Pancreas (tissue), 10 donors: ENCODE data around the gene SMIM35. TPM values are rescaled to one million over a fixed set of nuclear protein-coding genes. Genes with fewer than 3 reads are reported as not detected.

Experiments
- ATAC-seq, 4 donors: fragments of 200-7000 bp; cut with Tn5 transposase; one replicate each; pipeline versions ENCODE4 v1.8.0 to v1.9.1; 2020; ENCODE audit warnings: mild to moderate bottlenecking in 4 of 4, moderate library complexity in 4 of 4
- DNase-seq, 6 donors: peaks; one replicate each; pipeline ENCODE4 v3.0.0-alpha.2; 2020
- FAIRE-seq: peaks from 2 replicates; lab custom pipeline; 2012; peaks lifted over from hg19 to GRCh38; lab: Jason Lieb, UNC
- H3K27ac ChIP-seq, 4 donors: fragments of 200-600 bp; sonication (generic); 1 replicate in 3 of 4; 2 replicates in 1 of 4; pipeline versions ENCODE4 v1.5.0 to v1.8.0; 2020
- H3K27me3 ChIP-seq, 4 donors: fragments of 200-600 bp; one replicate each; pipeline ENCODE4 v1.8.0; 2021
- H3K36me3 ChIP-seq, 3 donors: fragments of 200-600 bp; sonication (generic) in 1 of 3; one replicate each; pipeline versions ENCODE4 v1.5.0 to v1.8.0; 2020 to 2021
- H3K4me1 ChIP-seq, 3 donors: fragments of 200-600 bp; one replicate each; pipeline ENCODE4 v1.8.0; 2021
- H3K4me3 ChIP-seq, 4 donors: fragments of 200-600 bp; sonication (generic) in 2 of 4; one replicate each; pipeline versions ENCODE4 v1.5.0 to v1.8.0; 2020 to 2021
- H3K9me3 ChIP-seq, 4 donors: fragments of 200-600 bp; one replicate each; pipeline ENCODE4 v1.8.0; 2021
- WGBS, 2 donors: extraction: QIAGEN DNeasy Blood & Tissue Kit; methylation state at CpG; one replicate each; pipeline ENCODE4 v1.1.7; 2013; 5-methylcytosine and 5-hydroxymethylcytosine counted together
- intact Hi-C, 3 donors: fragments of 100-400 bp; cut with DNase I; formaldehyde crosslinking; loops; one replicate each; pipeline versions ENCODE4 v1.11.1 to v1.14.2; 2022
- polyA plus RNA-seq, 2 donors: library from polyadenylated mRNA; stranded (reverse); fragments of 200-250 nt; gene quantifications; one replicate each; pipeline ENCODE4 v1.2.3, GENCODE V29; 2013
- total RNA-seq, 6 donors: library from RNA; stranded (reverse); fragmentation: NEBNext Ultra II Directional in 4 of 6; extraction: Animal tissue kit (Norgen Biotek cat#: 25700) in 4 of 6; gene quantifications; one replicate each; pipeline versions ENCODE4 v1.2.1 to v1.2.4, GENCODE V29; 2021 to 2023
- TF ChIP-seq, protein P1 (sequence below), 4 donors: fragments of 200-600 bp; sonication (generic) in 3 of 4; IDR thresholded peaks; one replicate each; pipeline versions ENCODE4 v1.5.0 to v1.8.0; 2021; ENCODE audit warnings: antibody characterized with exemption in 4 of 4
- donor health status: healthy with polysubstance abuse.
- donor health status: DM: no; HTN: no; CAD: no; lungs with moderate emphysema.
- donor health status: DM: no; HTN: no; CAD: no.
- donor health status: control.
- donor health status: control.
- donor health status: Bipolar disorder and iron deficiency.
- donor health status: DM: yes; HTN: yes; CAD: no.
- donor health status: DM: no; HTN: no; CAD: no.
- donor health status: DM: no; HTN: no; CAD: no.
- donor health status: DM: yes; HTN: yes; CAD: no.

Gene SMIM35
- total and polyA plus RNA-seq, 8 donors: 0.02 TPM; not detected in 7

GRCh38 chr11:118057251-118058145 is 29.3 kb downstream of the SMIM35 start:
- no peak overlapping the region for H3K4me3 ChIP-seq
- TF ChIP-seq, protein P1, sequence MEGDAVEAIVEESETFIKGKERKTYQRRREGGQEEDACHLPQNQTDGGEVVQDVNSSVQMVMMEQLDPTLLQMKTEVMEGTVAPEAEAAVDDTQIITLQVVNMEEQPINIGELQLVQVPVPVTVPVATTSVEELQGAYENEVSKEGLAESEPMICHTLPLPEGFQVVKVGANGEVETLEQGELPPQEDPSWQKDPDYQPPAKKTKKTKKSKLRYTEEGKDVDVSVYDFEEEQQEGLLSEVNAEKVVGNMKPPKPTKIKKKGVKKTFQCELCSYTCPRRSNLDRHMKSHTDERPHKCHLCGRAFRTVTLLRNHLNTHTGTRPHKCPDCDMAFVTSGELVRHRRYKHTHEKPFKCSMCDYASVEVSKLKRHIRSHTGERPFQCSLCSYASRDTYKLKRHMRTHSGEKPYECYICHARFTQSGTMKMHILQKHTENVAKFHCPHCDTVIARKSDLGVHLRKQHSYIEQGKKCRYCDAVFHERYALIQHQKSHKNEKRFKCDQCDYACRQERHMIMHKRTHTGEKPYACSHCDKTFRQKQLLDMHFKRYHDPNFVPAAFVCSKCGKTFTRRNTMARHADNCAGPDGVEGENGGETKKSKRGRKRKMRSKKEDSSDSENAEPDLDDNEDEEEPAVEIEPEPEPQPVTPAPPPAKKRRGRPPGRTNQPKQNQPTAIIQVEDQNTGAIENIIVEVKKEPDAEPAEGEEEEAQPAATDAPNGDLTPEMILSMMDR (IDR thresholded peaks at IDR 0.05): no peak
- no peaks in the 10 kb centered on the region for H3K27me3 ChIP-seq
- H3K9me3 ChIP-seq: no peaks in the 10 kb centered on the region
- peak in 1 of 6 donors; percentile 29 for DNase-seq
- H3K36me3 ChIP-seq: no peaks in the 10 kb centered on the region
- WGBS, 2 donors: 68 to 73% methylated on average over 14 of the region's 14 CpGs
- no peaks in the 10 kb centered on the region for H3K4me1 ChIP-seq
- FAIRE-seq: no peak
- no peak for ATAC-seq
- no peak overlapping the region for H3K27ac ChIP-seq
- intact Hi-C loops: loop anchor here in 2 of 3 donors (5.0 to 10.0 kb wide), 3 partner anchors 103 to 250 kb away; no protein-coding TSS in a partner anchor

GRCh38 chr11:118056806-118057205 is 30.0 kb downstream of the SMIM35 start:
- no peak overlapping the region for H3K27ac ChIP-seq
- H3K36me3 ChIP-seq: no peaks in the 10 kb centered on the region
- no peaks in the 10 kb centered on the region for H3K27me3 ChIP-seq
- DNase-seq: peak in 1 of 6 donors; percentile 35
- intact Hi-C loops: loop anchor here in 2 of 3 donors (5.0 to 10.0 kb wide), 3 partner anchors 102 to 250 kb away; no protein-coding TSS in a partner anchor
- H3K4me3 ChIP-seq: no peak overlapping the region
- ATAC-seq: no peak
- H3K4me1 ChIP-seq: no peaks in the 10 kb centered on the region
- FAIRE-seq: no peak
- H3K9me3 ChIP-seq: no peaks in the 10 kb centered on the region
- WGBS, 2 donors: 73 to 78% methylated on average over 8 of the region's 8 CpGs
- TF ChIP-seq, protein P1 (IDR thresholded peaks at IDR 0.05): no peak

DNA sequence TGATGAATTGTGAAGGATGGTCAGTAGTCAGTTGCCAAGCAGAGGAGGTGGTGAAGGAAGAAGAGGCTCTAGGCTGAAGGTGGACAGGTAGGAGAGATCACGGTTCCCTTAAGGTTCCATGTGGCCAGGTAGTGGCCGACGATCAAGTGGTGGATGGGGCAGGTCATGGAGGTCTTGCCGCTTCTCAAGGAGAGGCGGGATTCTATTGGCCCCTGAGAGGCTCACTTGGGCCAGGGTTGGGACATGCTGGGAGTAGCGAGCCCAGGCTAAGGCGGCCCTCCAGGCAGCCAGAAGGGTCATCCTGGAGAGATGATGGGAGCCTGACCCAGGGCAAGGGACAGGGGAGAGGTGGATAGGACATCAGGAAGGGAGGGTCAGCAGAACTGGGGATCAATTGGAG is 30.8 kb downstream of the SMIM35 start:
- Histone ChIP-seq H3K27ac (no peak overlapping the region), H3K4me1 (no peaks in the 10 kb centered on the region), H3K4me3 (no peak overlapping the region), H3K36me3 (no peaks in the 10 kb centered on the region), H3K9me3 (no peaks in the 10 kb centered on the region), H3K27me3 (no peaks in the 10 kb centered on the region)
- ATAC-seq (no peak), DNase-seq (peak in 1 of 6 donors; percentile 25), FAIRE-seq (no peak)
- TF ChIP-seq, protein P1 (IDR thresholded peaks at IDR 0.05): no peak
- 79 to 87% methylated on average over 7 of the region's 7 CpGs for WGBS, 2 donors
- intact Hi-C loops: loop anchor here in 2 of 3 donors (5.0 to 10.0 kb wide), 3 partner anchors 101 to 249 kb away; no protein-coding TSS in a partner anchor

DNA sequence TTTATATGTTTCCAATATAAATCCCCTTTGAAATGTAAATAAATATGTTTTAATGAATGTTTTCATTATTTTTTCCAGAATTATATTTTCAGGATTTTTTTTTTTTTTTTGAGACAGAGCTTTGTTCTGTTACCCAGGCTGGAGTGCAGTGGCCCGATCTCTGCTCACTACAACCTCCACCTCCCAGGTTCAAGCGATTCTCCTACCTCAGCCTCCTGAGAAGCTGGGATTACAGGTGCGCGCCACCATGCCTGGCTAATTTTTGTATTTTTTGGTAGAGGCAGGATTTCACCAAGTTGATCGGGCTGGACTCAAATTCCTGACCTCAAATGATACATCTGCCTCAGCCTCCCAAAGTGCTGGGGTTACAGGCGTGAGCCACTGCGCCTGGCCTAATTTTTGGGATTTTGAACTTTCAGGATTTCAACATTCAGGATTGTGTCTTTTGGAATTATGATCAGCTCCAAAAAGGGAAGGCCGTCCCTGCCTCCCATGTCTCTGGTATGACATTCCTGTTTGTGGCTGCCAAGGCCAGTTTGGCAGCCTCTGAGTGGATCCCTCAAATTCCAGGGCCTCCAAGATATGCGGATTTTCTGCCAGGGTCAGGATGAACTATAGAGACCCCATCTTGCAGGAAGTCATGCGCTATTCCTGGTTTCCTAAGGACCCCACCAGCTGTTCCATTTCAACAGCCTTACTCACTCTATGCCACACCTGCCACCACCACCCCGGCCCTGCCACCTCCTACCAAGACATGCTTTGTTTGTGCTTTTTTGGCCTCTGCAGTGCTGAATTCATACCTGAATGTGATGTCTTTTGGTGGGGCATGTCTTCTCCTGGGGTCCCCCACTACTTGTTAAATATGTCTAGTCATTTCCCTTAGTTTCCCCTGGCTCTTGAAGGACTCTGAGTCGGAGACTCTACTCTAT is 31.8 kb downstream of the SMIM35 start:
- ATAC-seq (no peak), FAIRE-seq (no peak), DNase-seq (peak in 1 of 6 donors; percentile 19)
- Histone ChIP-seq H3K27ac (no peak overlapping the region), H3K4me1 (no peaks in the 10 kb centered on the region), H3K27me3 (no peaks in the 10 kb centered on the region), H3K4me3 (no peak overlapping the region), H3K9me3 (no peaks in the 10 kb centered on the region), H3K36me3 (no peaks in the 10 kb centered on the region)
- TF ChIP-seq, protein P1 (IDR thresholded peaks at IDR 0.05): no peak
- intact Hi-C loops: loop anchor here in 2 of 3 donors (5.0 to 10.0 kb wide), 4 partner anchors 100 to 633 kb away; no protein-coding TSS in a partner anchor
- WGBS, 2 donors: 73 to 76% methylated on average over 12 of the region's 12 CpGs
